GM12878 (cell line): Measurements from ENCODE around the gene UNC45B. TPM values are rescaled to one million over a fixed set of nuclear protein-coding genes. Genes with fewer than 3 reads are reported as not detected.

Experiments
- ATAC-seq: fragments of 200-7000 bp; cut with Tn5 transposase; 3 replicates; pipeline ENCODE4 v1.9.1; 2020; ENCODE audit warnings: mild to moderate bottlenecking, moderate library complexity
- BruUV-seq: library from RNA; stranded (reverse); fragments of 400-500 nt; replicated peaks from 2 replicates; lab custom pipeline; 2021; lab: Mats Ljungman, UMichigan
- CTCF ChIA-PET: fragments of 300-600 bp; sonication (Branson Sonifier 250); formaldehyde crosslinking; extraction: SDS; loops from one replicate; lab custom pipeline; 2021; ENCODE audit warnings: inconsistent platforms; lab: Yijun Ruan, JAX
- POLR2A ChIA-PET: fragments of 350-600 bp; formaldehyde crosslinking; extraction: SDS; loops from one replicate; lab custom pipeline; 2021; ENCODE audit warnings: inconsistent platforms; lab: Charles Lee
- RAD21 ChIA-PET: fragments of 300-600 bp; sonication (Branson Sonifier 250); formaldehyde crosslinking; loops from one replicate; lab custom pipeline; 2023; ENCODE audit warnings: antibody characterized with exemption; ENCODE audit not compliant: unreplicated experiment; lab: Charles Lee
- SMC1A ChIA-PET: fragments of 300-600 bp; sonication (Branson Sonifier 250); formaldehyde crosslinking; loops from one replicate; lab custom pipeline; 2023; ENCODE audit not compliant: unreplicated experiment, uncharacterized antibody; lab: Charles Lee
- DNase-seq: peaks from one replicate; pipeline ENCODE4 v3.0.0-alpha.2; 2011; ENCODE audit warnings: low read depth, low spot score
- FAIRE-seq: peaks from 3 replicates; lab custom pipeline; 2011; peaks lifted over from hg19 to GRCh38; lab: Jason Lieb, UNC
- H2AFZ ChIP-seq: 2 replicates; pipeline ENCODE4 v1.6.0; 2011; ENCODE audit warnings: low read depth, low read length, control low read depth; ENCODE audit not compliant: control insufficient read depth
- H3K27ac ChIP-seq: 2 replicates; pipeline ENCODE4 v1.5.1; 2011; ENCODE audit warnings: control low read depth; ENCODE audit not compliant: control insufficient read depth, insufficient read depth
- H3K27me3 ChIP-seq, 2 experiments: replicated peaks in 1 of 2; 2 replicates each; pipeline versions ENCODE4 v1.6.0 to v1.6.1; 2011; ENCODE audit warnings: low read length in 1 of 2; ENCODE audit not compliant: control insufficient read depth in 2 of 2, insufficient read depth in 2 of 2
- H3K36me3 ChIP-seq, 2 experiments: 2 replicates each; pipeline ENCODE4 v1.5.1; 2011; ENCODE audit warnings: low read length in 1 of 2; ENCODE audit not compliant: control insufficient read depth in 2 of 2, insufficient read depth in 2 of 2
- H3K4me1 ChIP-seq: 2 replicates; pipeline ENCODE4 v1.6.1; 2011; ENCODE audit warnings: mild to moderate bottlenecking, low read length, moderate library complexity, mixed read lengths; ENCODE audit not compliant: control insufficient read depth, insufficient read depth
- H3K4me2 ChIP-seq: 2 replicates; pipeline ENCODE4 v1.6.0; 2011; ENCODE audit warnings: control low read depth; ENCODE audit not compliant: control insufficient read depth, insufficient read depth
- H3K4me3 ChIP-seq: fragments of 200-600 bp; sonication (generic); 2 replicates; pipeline ENCODE4 v1.5.1; 2016
- H3K79me2 ChIP-seq: 2 replicates; pipeline ENCODE4 v1.6.0; 2011; ENCODE audit warnings: low read length; ENCODE audit not compliant: control insufficient read depth, insufficient read depth
- H3K9ac ChIP-seq: 2 replicates; pipeline ENCODE4 v1.8.0; 2011; ENCODE audit warnings: low read length, control low read depth, mixed read lengths; ENCODE audit not compliant: control insufficient read depth, insufficient read depth
- H3K9me3 ChIP-seq: replicated peaks from 3 replicates; pipeline ENCODE4 v1.5.1; 2011; ENCODE audit warnings: mild to moderate bottlenecking, low read length; ENCODE audit not compliant: control insufficient read depth, insufficient read depth
- H4K20me1 ChIP-seq: 2 replicates; pipeline ENCODE4 v1.6.0; 2011; ENCODE audit not compliant: control insufficient read depth, insufficient read depth
- BRCA1 ChIP-seq: IDR thresholded peaks from 2 replicates; pipeline ENCODE4 v1.6.1; 2011; ENCODE audit warnings: low read depth, low read length, improper control_type of control experiment
- CREB1 ChIP-seq: IDR thresholded peaks from 2 replicates; pipeline ENCODE4 v1.6.1; 2012; ENCODE audit warnings: low read depth, mild to moderate bottlenecking, inconsistent platforms
- DPF2 ChIP-seq: fragments of 450-650 bp; IDR thresholded peaks from 2 replicates; pipeline ENCODE4 v1.6.1; 2017; ENCODE audit warnings: mild to moderate bottlenecking
- NFIC ChIP-seq: IDR thresholded peaks from 2 replicates; pipeline ENCODE4 v1.6.1; 2012; ENCODE audit warnings: low read depth, mild to moderate bottlenecking, inconsistent platforms, low read length, moderate library complexity
- PML ChIP-seq: IDR thresholded peaks from 2 replicates; pipeline ENCODE4 v1.6.1; 2012; ENCODE audit warnings: low read length, inconsistent platforms
- RAD51 ChIP-seq: fragments of 450-650 bp; IDR thresholded peaks from 2 replicates; pipeline ENCODE4 v1.6.1; 2016; ENCODE audit warnings: moderate library complexity, mild to moderate bottlenecking, inconsistent platforms
- SIX5 ChIP-seq: IDR thresholded peaks from 2 replicates; pipeline ENCODE4 v1.6.1; 2011; ENCODE audit warnings: mild to moderate bottlenecking, low read depth, low read length, moderate library complexity; ENCODE audit not compliant: severe bottlenecking
- TAF1 ChIP-seq: IDR thresholded peaks from 2 replicates; pipeline ENCODE4 v1.6.1; 2011; ENCODE audit warnings: mild to moderate bottlenecking, low read depth, low read length, borderline replicate concordance
- TBL1XR1 ChIP-seq: IDR thresholded peaks from 2 replicates; pipeline ENCODE4 v1.6.1; 2012; ENCODE audit warnings: low read depth, low read length, improper control_type of control experiment
- WGBS: methylation state at CpG from one replicate; pipeline ENCODE4 v1.1.6; 2016; ENCODE audit warnings: low lambda C conversion rate; ENCODE audit not compliant: insufficient replicate concordance, insufficient coverage; ENCODE audit errors: missing lambda C conversion rate; 5-methylcytosine and 5-hydroxymethylcytosine counted together
- in situ Hi-C: fragments of 300-500 bp; cut with MboI; formaldehyde crosslinking; loops from 9 replicates; pipeline ENCODE4 v1.14.3; 2018; ENCODE audit warnings: mixed read lengths
- intact Hi-C: fragments of 100-400 bp; cut with micrococcal nuclease; formaldehyde crosslinking; loops from one replicate; pipeline ENCODE4 v1.14.2; 2022; ENCODE audit not compliant: unreplicated experiment
- polyA plus RNA-seq, 11 experiments: library from polyadenylated mRNA; depleted of rRNA in 4 of 11; unstranded in 6 of 11; stranded (reverse) in 5 of 11; fragments of >200 nt; fragmentation: Nextera tagmentation in 4 of 11; fragmentation: Illumina TruSeq in 1 of 11; extraction: Ambion mirVana in 4 of 11; extraction: Trizol in 1 of 11; gene quantifications; 1 replicate in 1 of 11; 2 replicates in 10 of 11; pipeline versions ENCODE4 v1.2.1 to v1.2.3, GENCODE V29; 2011 to 2016; ENCODE audit warnings: inconsistent platforms in 2 of 11, missing spikeins in 2 of 11, low read depth in 1 of 11
- total RNA-seq, 4 experiments: library from RNA; depleted of rRNA in 3 of 4; stranded (reverse); fragments of >200 nt in 3 of 4; fragmentation: Illumina TruSeq in 1 of 4; extraction: Trizol in 1 of 4; gene quantifications; 2 replicates each; pipeline versions ENCODE4 v1.2.1 to v1.2.3, GENCODE V29; 2013 to 2021
- TF ChIP-seq, protein P1 (sequence below): fragments of 450-650 bp; formaldehyde crosslinking; IDR thresholded peaks from 2 replicates; pipeline ENCODE4 v1.4.0; 2022; ENCODE audit warnings: mild to moderate bottlenecking, moderate library complexity
- TF ChIP-seq, protein P2 (sequence below): IDR thresholded peaks from 2 replicates; pipeline ENCODE4 v1.6.1; 2011; ENCODE audit warnings: borderline replicate concordance, low read depth, mild to moderate bottlenecking, moderate library complexity, low read length; ENCODE audit not compliant: insufficient read depth, poor library complexity, severe bottlenecking

Gene UNC45B
- total and polyA plus RNA-seq, 10 of the 15 experiments (the other 5 are each of a cell fraction or from before 2014, with no cell fraction given), result 0.03 TPM; not detected in 9

DNA sequence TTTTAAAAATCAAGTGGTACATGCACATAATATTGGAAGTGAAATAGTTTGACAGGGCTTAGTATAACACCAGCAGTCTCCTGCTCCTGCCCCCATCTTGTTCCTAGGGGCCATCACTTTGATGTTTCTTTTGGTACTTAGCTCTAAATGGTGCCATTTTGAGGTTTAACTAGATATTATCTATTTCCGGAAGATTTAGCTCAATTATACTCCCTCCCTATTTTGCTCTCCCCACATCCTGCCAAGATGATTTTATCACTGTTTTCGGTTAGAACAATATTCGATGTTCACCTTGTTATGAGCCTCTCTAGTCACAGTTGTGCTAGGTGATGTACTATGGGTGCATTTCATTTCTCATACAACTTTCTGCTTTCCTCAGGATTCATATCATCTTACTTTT, 66.6 kb downstream of the UNC45B start:
- FAIRE-seq, result no peak

More for the DNA sequence above, 66.6 kb downstream of the UNC45B start:
- Histone ChIP-seq H3K9ac (no peak overlapping the region), H3K4me2 (no peak overlapping the region), H3K36me3 (no peaks in the 10 kb centered on the region), H3K79me2 (no peaks in the 10 kb centered on the region), H3K27me3 (no peaks in the 10 kb centered on the region; a peak in 1 of 4 replicates), H2AFZ (no peak overlapping the region), H3K4me1 (no peaks in the 10 kb centered on the region), H4K20me1 (no peaks in the 10 kb centered on the region), H3K4me3 (no peak overlapping the region), H3K27ac (no peak overlapping the region), H3K9me3 (no peaks in the 10 kb centered on the region)
- no TSS peak for BruUV-seq
- ChIA-PET SMC1A (interaction anchor here (1.0 kb wide), 1 partner anchor 33 kb away, joined by 3 read pairs; no protein-coding TSS in a partner anchor), CTCF (interaction anchor here (0.6 to 1.8 kb wide), 4 partner anchors 10 to 320 kb away, joined by 3 to 5 read pairs (median 4); no protein-coding TSS in a partner anchor), RAD21 (no interaction called here), POLR2A (no interaction called here)
- ATAC-seq (no peak), DNase-seq (no peak)
- 19% methylated on average over 3 of the region's 3 CpGs for WGBS
- in situ Hi-C loops (no loop called here), intact Hi-C loops (no loop called here)
- no peak for TF ChIP-seq SIX5
- TF ChIP-seq, protein P1, sequence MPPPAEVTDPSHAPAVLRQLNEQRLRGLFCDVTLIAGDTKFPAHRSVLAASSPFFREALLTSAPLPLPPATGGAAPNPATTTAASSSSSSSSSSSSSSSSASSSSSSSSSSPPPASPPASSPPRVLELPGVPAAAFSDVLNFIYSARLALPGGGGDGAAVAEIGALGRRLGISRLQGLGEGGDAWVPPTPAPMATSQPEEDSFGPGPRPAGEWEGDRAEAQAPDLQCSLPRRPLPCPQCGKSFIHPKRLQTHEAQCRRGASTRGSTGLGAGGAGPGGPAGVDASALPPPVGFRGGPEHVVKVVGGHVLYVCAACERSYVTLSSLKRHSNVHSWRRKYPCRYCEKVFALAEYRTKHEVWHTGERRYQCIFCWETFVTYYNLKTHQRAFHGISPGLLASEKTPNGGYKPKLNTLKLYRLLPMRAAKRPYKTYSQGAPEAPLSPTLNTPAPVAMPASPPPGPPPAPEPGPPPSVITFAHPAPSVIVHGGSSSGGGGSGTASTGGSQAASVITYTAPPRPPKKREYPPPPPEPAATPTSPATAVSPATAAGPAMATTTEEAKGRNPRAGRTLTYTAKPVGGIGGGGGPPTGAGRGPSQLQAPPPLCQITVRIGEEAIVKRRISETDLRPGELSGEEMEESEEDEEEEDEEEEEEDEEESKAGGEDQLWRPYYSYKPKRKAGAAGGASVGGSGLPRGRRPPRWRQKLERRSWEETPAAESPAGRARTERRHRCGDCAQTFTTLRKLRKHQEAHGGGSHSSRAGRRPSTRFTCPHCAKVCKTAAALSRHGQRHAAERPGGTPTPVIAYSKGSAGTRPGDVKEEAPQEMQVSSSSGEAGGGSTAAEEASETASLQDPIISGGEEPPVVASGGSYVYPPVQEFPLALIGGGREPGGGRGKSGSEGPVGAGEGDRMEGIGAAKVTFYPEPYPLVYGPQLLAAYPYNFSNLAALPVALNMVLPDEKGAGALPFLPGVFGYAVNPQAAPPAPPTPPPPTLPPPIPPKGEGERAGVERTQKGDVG (CRISPR knock-in tag), result no peak
- TF ChIP-seq DPF2, result no peak
- TF ChIP-seq RAD51, result no peak
- no peak for TF ChIP-seq TBL1XR1
- TF ChIP-seq PML, result no peak
- TF ChIP-seq CREB1, result no peak
- TF ChIP-seq BRCA1, result no peak
- no peak for TF ChIP-seq NFIC
- TF ChIP-seq TAF1, result no peak
- TF ChIP-seq, protein P2, sequence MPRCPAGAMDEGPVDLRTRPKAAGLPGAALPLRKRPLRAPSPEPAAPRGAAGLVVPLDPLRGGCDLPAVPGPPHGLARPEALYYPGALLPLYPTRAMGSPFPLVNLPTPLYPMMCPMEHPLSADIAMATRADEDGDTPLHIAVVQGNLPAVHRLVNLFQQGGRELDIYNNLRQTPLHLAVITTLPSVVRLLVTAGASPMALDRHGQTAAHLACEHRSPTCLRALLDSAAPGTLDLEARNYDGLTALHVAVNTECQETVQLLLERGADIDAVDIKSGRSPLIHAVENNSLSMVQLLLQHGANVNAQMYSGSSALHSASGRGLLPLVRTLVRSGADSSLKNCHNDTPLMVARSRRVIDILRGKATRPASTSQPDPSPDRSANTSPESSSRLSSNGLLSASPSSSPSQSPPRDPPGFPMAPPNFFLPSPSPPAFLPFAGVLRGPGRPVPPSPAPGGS, result no peak
